HepG2 (cell line): ENCODE measurements around the gene TEX14. TPM values are rescaled to one million over a fixed set of nuclear protein-coding genes. Genes with fewer than 3 reads are reported as not detected.

ENCODE experiments used
- BORCS8-MEF2B ChIP-seq: sonication (generic); formaldehyde crosslinking; IDR thresholded peaks from 2 replicates; pipeline ENCODE4 v1.8.0; 2022; ENCODE audit warnings: mild to moderate bottlenecking, missing genetic modification reagents
- EZH2 ChIP-seq: conservative IDR thresholded peaks from 2 replicates; pipeline ENCODE4 v1.6.1; 2012; ENCODE audit warnings: mild to moderate bottlenecking, low read depth, low read length, moderate library complexity
- FOSL2 ChIP-seq: sonication (generic); formaldehyde crosslinking; IDR thresholded peaks from 2 replicates; pipeline ENCODE4 v1.4.0; 2020; ENCODE audit warnings: missing genetic modification reagents
- GABPB1 ChIP-seq: IDR thresholded peaks from 2 replicates; pipeline ENCODE4 v1.6.1; 2016; ENCODE audit warnings: mild to moderate bottlenecking, missing genetic modification reagents, moderate library complexity, missing compliant biosample characterization
- GLI4 ChIP-seq: sonication (generic); formaldehyde crosslinking; IDR thresholded peaks from 2 replicates; pipeline ENCODE4 v1.5.1; 2020; ENCODE audit warnings: missing genetic modification reagents, mild to moderate bottlenecking, moderate library complexity, borderline replicate concordance
- HMG20A ChIP-seq: IDR thresholded peaks from 2 replicates; pipeline ENCODE4 v1.6.1; 2016; ENCODE audit warnings: borderline replicate concordance
- NR2C2 ChIP-seq: sonication (generic); formaldehyde crosslinking; IDR thresholded peaks from 2 replicates; pipeline ENCODE4 v1.4.0; 2020; ENCODE audit warnings: missing genetic modification reagents, mild to moderate bottlenecking, moderate library complexity, borderline replicate concordance
- SAP130 ChIP-seq: IDR thresholded peaks from 2 replicates; pipeline ENCODE4 v1.6.1; 2016; ENCODE audit warnings: low read depth
- ZBTB7A ChIP-seq: sonication (generic); formaldehyde crosslinking; IDR thresholded peaks from 2 replicates; pipeline ENCODE4 v1.8.0; 2022; ENCODE audit warnings: mild to moderate bottlenecking, missing genetic modification reagents
- ZNF10 ChIP-seq: sonication (generic); formaldehyde crosslinking; IDR thresholded peaks from 2 replicates; pipeline ENCODE4 v1.4.0; 2020; ENCODE audit warnings: mild to moderate bottlenecking, low read depth, missing genetic modification reagents, borderline replicate concordance
- ZNF260 ChIP-seq: sonication (generic); formaldehyde crosslinking; IDR thresholded peaks from 2 replicates; pipeline ENCODE4 v1.4.0; 2020; ENCODE audit warnings: missing genetic modification reagents, low read depth, mild to moderate bottlenecking, borderline replicate concordance
- ZNF274 ChIP-seq: sonication (generic); formaldehyde crosslinking; IDR thresholded peaks from 2 replicates; pipeline ENCODE4 v1.5.1; 2020; ENCODE audit warnings: mild to moderate bottlenecking, missing genetic modification reagents
- ZNF354B ChIP-seq: sonication (generic); formaldehyde crosslinking; IDR thresholded peaks from 2 replicates; pipeline ENCODE4 v1.8.0; 2022; ENCODE audit warnings: mild to moderate bottlenecking, missing genetic modification reagents
- ZNF549 ChIP-seq: sonication (generic); formaldehyde crosslinking; IDR thresholded peaks from 2 replicates; pipeline ENCODE4 v1.5.0; 2020; ENCODE audit warnings: missing genetic modification reagents
- ZNF605 ChIP-seq: sonication (generic); formaldehyde crosslinking; IDR thresholded peaks from 2 replicates; pipeline ENCODE4 v1.8.0; 2022; ENCODE audit warnings: mild to moderate bottlenecking, missing genetic modification reagents
- ZZZ3 ChIP-seq: sonication (generic); formaldehyde crosslinking; IDR thresholded peaks from 2 replicates; pipeline ENCODE4 v1.4.0; 2020; ENCODE audit warnings: missing genetic modification reagents, mild to moderate bottlenecking, borderline replicate concordance
- polyA plus RNA-seq, 8 experiments: library from polyadenylated mRNA; depleted of rRNA in 3 of 8; stranded (reverse) in 7 of 8; unstranded in 1 of 8; fragments of >200 nt; fragmentation: Illumina TruSeq in 4 of 8; extraction: Trizol in 4 of 8; gene quantifications; 2 replicates each; pipeline versions ENCODE4 v1.2.1 to v1.2.3, GENCODE V29; 2011 to 2016; ENCODE audit warnings: low read depth in 4 of 8, missing spikeins in 1 of 8, mixed read lengths in 1 of 8; ENCODE audit not compliant: insufficient read depth in 1 of 8
- total RNA-seq, 5 experiments: library from RNA; depleted of rRNA; stranded (reverse); fragments of >200 nt; fragmentation: Illumina TruSeq; extraction: Trizol; gene quantifications; 2 replicates each; pipeline ENCODE4 v1.2.3, GENCODE V29; 2016; ENCODE audit warnings: low read depth in 1 of 5
- TF ChIP-seq, protein P1 (sequence below): sonication (generic); formaldehyde crosslinking; IDR thresholded peaks from 2 replicates; pipeline ENCODE4 v1.4.0; 2020; ENCODE audit warnings: mild to moderate bottlenecking, missing genetic modification reagents
- TF ChIP-seq, protein P2 (sequence below), 2 experiments: sonication (generic) in 1 of 2; formaldehyde crosslinking in 1 of 2; IDR thresholded peaks; 2 replicates each; pipeline versions ENCODE4 v1.6.1 to v1.9.0; 2014 to 2022; ENCODE audit warnings: antibody characterized with exemption in 1 of 2, borderline replicate concordance in 1 of 2, inconsistent platforms in 1 of 2, low read depth in 1 of 2, missing genetic modification reagents in 1 of 2
- TF ChIP-seq, protein P3 (sequence below), 2 experiments: sonication (generic) in 1 of 2; formaldehyde crosslinking in 1 of 2; IDR thresholded peaks; 2 replicates each; pipeline versions ENCODE4 v1.4.0 to v1.6.1; 2018 to 2020; ENCODE audit warnings: missing genetic modification reagents in 2 of 2, borderline replicate concordance in 1 of 2, low read depth in 1 of 2, mild to moderate bottlenecking in 1 of 2, missing biosample characterization in 1 of 2
- TF ChIP-seq, protein P4 (sequence below): sonication (generic); formaldehyde crosslinking; IDR thresholded peaks from 2 replicates; pipeline ENCODE4 v1.8.1; 2023; ENCODE audit warnings: mild to moderate bottlenecking, inconsistent platforms, moderate library complexity, missing genetic modification reagents, borderline replicate concordance

Gene TEX14
- total and polyA plus RNA-seq, 2 of the 13 experiments (the other 11 are each of a cell fraction or from before 2014, with no cell fraction given) = 0.04 to 0.07 TPM

DNA sequence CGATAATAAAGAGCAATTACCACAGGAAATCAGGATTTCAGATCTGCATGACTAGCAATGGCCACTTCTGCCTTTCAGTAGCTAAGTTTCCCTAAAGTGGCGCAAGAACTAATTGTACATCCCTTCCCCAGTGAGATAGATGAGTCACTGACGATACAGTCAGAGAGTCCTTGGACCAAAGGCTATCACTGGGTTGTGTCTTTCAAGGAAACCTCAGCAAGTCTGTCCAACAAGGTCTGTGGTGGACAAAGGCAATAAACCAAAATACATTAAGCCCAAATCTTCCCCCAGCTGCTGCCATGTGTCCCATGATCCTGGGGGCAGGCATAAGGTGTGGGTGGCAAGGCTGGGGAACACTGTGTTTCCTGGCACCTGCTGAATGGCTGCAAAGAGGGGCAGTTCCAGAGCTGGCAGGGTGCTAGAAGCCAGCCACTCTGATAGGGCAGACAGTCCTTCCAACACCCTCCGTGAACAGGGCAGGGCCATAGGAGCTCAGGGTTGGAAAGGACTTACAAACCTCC, 156.9 kb downstream of the TEX14 start (continued):
- TF ChIP-seq, protein P1, sequence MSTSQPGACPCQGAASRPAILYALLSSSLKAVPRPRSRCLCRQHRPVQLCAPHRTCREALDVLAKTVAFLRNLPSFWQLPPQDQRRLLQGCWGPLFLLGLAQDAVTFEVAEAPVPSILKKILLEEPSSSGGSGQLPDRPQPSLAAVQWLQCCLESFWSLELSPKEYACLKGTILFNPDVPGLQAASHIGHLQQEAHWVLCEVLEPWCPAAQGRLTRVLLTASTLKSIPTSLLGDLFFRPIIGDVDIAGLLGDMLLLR (CRISPR knock-in tag) = no peak
- TF ChIP-seq ZNF274 (CRISPR knock-in tag) (0 out of 2 replicates have a peak, but pooled peaks have one; percentile 17), ZZZ3 (CRISPR knock-in tag) (no peak), FOSL2 (CRISPR knock-in tag) (peak; percentile 88), BORCS8-MEF2B (CRISPR knock-in tag) (0 out of 2 replicates have a peak, but pooled peaks have one; percentile 56), ZNF354B (CRISPR knock-in tag) (peak; percentile 69; the same call in 1 of the 2 replicates), ZBTB7A (CRISPR knock-in tag) (no peak), EZH2 (no peak), GABPB1 (no peak), ZNF549 (CRISPR knock-in tag) (no peak), NR2C2 (0 out of 2 replicates have a peak, but pooled peaks have one; percentile 10), ZNF605 (CRISPR knock-in tag) (no peak), HMG20A (CRISPR knock-in tag) (0 out of 2 replicates have a peak, but pooled peaks have one; percentile 0), GLI4 (CRISPR knock-in tag) (no peak), ZNF260 (CRISPR knock-in tag) (no peak), ZNF10 (CRISPR knock-in tag) (no peak), SAP130 (CRISPR knock-in tag) (peak; percentile 7; the same call in 1 of the 2 replicates)
- TF ChIP-seq, protein P2, sequence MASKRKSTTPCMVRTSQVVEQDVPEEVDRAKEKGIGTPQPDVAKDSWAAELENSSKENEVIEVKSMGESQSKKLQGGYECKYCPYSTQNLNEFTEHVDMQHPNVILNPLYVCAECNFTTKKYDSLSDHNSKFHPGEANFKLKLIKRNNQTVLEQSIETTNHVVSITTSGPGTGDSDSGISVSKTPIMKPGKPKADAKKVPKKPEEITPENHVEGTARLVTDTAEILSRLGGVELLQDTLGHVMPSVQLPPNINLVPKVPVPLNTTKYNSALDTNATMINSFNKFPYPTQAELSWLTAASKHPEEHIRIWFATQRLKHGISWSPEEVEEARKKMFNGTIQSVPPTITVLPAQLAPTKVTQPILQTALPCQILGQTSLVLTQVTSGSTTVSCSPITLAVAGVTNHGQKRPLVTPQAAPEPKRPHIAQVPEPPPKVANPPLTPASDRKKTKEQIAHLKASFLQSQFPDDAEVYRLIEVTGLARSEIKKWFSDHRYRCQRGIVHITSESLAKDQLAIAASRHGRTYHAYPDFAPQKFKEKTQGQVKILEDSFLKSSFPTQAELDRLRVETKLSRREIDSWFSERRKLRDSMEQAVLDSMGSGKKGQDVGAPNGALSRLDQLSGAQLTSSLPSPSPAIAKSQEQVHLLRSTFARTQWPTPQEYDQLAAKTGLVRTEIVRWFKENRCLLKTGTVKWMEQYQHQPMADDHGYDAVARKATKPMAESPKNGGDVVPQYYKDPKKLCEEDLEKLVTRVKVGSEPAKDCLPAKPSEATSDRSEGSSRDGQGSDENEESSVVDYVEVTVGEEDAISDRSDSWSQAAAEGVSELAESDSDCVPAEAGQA (IDR thresholded peaks at IDR 0.05; ENCODE audit: low read depth) = no peak
- TF ChIP-seq, protein P2 (CRISPR knock-in tag; IDR thresholded peaks at IDR 0.05; ENCODE audit: borderline replicate concordance) = no peak
- TF ChIP-seq, protein P3, sequence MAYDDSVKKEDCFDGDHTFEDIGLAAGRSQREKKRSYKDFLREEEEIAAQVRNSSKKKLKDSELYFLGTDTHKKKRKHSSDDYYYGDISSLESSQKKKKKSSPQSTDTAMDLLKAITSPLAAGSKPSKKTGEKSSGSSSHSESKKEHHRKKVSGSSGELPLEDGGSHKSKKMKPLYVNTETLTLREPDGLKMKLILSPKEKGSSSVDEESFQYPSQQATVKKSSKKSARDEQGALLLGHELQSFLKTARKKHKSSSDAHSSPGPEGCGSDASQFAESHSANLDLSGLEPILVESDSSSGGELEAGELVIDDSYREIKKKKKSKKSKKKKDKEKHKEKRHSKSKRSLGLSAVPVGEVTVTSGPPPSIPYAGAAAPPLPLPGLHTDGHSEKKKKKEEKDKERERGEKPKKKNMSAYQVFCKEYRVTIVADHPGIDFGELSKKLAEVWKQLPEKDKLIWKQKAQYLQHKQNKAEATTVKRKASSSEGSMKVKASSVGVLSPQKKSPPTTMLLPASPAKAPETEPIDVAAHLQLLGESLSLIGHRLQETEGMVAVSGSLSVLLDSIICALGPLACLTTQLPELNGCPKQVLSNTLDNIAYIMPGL (CRISPR knock-in tag; IDR thresholded peaks at IDR 0.05; ENCODE audit: borderline replicate concordance in 1 of 2, low read depth in 1 of 2) = 0 out of 4 replicates have a peak, but pooled peaks of 1 of the 2 experiments have one; percentile 24
- TF ChIP-seq, protein P4, sequence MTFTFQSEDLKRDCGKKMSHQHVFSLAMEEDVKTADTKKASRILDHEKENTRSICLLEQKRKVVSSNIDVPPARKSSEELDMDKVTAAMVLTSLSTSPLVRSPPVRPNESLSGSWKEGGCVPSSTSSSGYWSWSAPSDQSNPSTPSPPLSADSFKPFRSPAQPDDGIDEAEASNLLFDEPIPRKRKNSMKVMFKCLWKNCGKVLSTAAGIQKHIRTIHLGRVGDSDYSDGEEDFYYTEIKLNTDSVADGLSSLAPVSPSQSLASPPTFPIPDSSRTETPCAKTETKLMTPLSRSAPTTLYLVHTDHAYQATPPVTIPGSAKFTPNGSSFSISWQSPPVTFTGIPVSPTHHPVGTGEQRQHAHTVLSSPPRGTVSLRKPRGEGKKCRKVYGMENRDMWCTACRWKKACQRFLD (CRISPR knock-in tag) = no peak
